ENCODE results near the gene KIF14. TPM values are rescaled to one million over a fixed set of nuclear protein-coding genes. Genes with fewer than 3 reads are reported as not detected.

KIF14 gene, protein sequence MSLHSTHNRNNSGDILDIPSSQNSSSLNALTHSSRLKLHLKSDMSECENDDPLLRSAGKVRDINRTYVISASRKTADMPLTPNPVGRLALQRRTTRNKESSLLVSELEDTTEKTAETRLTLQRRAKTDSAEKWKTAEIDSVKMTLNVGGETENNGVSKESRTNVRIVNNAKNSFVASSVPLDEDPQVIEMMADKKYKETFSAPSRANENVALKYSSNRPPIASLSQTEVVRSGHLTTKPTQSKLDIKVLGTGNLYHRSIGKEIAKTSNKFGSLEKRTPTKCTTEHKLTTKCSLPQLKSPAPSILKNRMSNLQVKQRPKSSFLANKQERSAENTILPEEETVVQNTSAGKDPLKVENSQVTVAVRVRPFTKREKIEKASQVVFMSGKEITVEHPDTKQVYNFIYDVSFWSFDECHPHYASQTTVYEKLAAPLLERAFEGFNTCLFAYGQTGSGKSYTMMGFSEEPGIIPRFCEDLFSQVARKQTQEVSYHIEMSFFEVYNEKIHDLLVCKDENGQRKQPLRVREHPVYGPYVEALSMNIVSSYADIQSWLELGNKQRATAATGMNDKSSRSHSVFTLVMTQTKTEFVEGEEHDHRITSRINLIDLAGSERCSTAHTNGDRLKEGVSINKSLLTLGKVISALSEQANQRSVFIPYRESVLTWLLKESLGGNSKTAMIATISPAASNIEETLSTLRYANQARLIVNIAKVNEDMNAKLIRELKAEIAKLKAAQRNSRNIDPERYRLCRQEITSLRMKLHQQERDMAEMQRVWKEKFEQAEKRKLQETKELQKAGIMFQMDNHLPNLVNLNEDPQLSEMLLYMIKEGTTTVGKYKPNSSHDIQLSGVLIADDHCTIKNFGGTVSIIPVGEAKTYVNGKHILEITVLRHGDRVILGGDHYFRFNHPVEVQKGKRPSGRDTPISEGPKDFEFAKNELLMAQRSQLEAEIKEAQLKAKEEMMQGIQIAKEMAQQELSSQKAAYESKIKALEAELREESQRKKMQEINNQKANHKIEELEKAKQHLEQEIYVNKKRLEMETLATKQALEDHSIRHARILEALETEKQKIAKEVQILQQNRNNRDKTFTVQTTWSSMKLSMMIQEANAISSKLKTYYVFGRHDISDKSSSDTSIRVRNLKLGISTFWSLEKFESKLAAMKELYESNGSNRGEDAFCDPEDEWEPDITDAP (N-terminal part only)
- 0.03 TPM for total RNA-seq
- long read RNA-seq, result 0 reads

DNA sequence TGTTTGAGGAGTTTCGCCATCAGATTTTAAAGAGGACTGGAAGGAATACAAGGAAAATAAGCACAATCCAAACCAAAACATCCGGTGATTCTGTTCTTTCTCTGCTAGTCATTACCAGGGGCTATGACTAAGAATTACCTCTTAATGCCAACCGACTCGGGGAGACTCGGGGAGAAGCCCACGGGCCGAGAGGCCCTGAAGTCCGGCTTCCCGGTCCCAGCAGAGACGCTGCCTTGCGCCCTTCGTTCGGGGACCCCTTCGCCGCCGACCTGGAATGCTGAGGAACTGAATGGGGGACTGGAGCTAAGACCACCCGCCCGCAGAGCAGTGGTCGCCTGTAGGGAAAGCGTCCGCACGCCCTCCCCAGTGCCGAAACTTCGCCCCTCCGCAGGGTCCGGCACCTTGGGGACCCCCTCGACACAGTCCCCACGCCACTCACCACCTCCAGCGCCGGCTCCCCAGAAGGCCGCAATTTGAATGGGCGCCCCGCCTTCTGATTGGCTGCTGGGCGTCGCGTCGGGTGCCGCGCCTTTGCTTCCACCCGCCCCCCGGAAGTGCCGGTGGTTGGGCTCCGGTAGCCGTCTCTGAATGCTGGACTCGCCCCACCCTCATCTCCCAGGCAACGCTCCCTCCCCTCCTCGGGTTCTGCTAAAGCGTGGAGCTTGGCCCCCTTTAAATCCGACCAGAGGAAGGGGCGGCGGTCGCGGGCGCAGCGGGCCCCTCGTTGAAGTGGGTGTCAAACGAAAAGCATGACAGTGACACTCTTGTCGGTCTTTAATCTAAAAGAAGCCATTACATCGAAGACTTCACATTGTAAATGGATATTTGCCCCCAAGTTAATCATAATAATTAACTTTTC lies at the start of gene KIF14:
TSS of gene KIF14 (minus strand) at position 479 of the 859 bp plus-strand sequence. CDS start 2,028 bp downstream, outside the sequence.
- DNase-seq (ENCODE audit: low spot score), result peak; percentile 97

DNA sequence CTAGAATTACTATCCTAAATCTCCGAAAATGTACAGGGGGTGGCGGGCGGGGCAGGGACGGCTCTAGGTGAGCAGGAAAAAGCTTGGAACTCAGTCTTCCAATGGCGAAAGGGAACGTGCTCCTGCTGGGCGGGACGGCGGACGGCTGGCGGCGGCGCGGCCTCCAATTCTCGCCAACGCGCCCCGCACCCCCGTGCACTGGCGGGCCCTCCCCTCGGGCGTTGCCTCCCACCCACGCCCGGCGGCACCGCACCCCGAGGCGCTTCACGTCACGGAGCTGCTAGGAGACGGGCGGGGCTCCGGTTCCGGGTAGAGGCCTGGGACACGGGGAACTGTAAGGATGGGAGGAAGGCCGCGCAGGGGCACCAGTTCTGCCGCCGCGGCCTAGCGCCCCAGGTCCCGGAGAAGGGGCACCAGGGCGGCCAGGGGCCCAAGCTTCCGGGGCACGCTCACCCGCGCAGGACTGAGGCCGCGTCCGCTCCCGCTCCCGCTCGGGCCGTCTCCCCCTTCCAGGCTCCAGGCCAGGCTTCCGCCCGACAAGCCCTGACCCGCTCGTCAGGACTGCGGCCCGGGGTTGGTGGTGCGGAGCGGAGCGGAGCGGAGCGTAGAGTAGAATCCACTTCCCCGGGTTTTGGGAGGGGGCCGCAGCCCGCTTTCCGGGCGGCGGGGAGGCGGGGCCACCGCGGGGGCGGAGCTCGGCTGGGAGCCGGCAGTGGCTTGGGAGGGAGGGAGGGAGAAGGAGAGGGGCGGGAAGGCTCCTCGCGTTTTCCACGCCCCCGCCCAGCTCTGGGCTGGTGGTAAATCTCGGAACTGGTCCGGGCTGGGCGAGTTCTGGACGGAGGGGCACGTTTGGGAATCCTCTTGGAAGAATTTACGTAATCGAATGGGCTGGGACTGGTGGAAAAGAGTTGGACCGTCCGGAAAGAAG lies 49.0 kb upstream of the KIF14 start, which contains the start of gene DDX59:
TSS of gene DDX59 (minus strand) at position 594 of the 928 bp plus-strand sequence. CDS start 3,167 bp downstream, outside the sequence.
- DNase-seq (ENCODE audit: low spot score), result peak; percentile 98

DNA sequence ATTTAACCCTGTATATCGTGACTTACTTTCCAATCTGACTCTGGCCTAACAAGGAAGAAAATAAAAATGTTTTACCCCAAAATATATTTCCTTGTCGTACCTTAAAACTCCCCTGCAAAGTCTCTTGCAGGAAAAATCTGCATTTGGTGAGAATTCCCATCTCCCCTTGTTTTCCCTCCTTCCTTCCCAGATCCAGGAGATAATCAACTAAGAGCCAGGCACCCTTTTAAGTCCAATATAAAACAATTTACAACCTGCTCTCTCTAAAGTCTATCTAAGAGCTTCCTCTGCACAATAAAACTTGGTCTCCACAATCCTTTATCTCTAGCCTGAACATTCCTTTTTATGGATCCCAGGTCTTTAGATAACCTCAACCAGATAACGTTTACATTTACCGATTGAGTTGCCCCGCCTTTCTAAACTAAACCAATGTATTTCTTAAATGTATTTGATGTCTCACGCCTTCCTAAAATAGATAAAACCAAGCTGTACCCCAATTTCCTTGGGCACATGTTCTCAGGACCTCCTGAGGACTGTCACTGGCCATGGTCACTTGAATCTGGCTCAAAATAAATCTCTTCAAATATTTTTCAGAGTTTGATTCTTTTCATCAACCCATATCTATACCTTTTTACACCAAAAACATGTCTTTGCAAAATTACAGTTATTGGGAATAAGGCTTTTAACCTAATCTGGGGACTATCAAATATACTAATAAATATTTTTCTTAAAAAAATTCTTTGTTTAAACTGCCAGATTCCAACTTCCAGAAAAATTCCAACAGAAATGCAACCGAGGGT lies 48.2 kb upstream of the KIF14 start:
- no peak for DNase-seq (ENCODE audit: low spot score)

DNA sequence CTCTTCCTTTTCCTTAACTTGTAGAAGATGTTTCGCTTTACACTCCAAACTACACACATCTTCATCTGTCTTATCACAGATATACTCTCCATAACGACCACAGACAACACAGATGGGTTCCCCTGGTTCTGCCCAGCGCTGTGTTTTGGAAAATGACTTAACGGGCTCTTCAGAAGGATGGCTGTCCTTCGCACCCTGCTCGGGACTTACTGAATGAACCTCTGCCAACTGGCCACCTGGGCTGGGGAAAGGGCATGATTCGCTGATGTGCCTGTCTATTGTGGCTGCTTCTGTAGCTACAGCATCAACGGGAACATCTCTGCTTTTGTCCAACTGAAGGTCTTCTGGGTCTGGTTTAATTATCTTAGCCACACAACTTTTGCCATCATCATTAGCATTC lies 45.8 kb upstream of the KIF14 start:
- DNase-seq (ENCODE audit: low spot score), result no peak

DNA sequence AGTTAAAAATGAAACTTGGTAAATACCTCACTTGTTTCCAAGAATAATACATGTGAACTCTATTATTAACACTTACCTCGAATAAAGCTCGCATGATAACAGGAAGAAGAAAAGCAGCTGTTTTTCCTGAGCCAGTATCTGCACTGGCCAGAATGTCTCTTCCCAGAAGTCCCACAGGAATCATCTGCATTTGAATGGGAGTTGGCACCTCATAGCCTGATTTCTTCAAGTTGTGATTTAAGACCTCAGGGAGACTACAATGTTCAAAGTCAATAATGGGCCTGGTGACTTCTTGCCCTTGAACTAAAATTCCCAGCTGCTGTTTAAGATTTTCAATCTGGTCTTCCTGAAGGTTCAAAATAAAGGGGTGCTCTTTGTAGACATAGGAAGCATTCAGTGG lies 45.3 kb upstream of the KIF14 start:
- DNase-seq (ENCODE audit: low spot score), result no peak

DNA sequence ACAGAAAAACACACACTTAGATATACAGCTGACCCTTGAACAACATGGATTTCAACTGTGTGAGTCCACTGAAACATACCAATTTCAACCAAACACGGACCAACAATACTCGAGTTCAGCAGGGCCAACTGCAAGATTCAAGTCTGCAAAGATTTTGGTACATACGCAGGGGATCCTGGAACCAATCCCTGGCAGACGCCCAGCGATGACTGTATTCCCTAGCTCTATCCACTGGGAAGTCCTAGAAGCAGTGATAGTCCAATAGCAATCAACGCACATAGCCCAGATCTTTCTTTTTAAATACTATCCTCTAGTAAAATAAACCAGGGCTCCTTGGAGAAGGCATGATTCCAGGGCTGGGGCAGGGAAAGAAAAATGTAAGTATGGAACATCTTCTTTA lies 40.2 kb upstream of the KIF14 start:
- no peak for DNase-seq (ENCODE audit: low spot score)

DNA sequence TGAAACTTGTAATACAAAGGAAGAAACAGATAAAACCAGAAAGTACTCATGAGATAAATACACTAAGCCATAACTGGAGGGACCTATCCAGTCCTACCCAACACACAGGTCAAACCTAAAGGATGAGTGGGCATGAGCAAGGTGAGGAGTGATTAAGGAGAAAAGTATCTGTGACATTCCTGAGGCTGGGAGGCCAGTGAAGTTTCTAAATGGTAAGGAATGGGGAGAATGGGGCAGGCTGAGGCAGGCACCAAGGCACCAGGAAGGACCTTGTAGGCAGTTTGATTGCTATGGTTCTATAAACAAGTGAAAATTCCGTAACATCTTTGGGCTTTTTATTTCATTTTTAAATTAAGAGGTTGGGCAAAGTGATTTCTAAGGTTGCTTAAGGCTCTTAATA lies 38.7 kb upstream of the KIF14 start:
- DNase-seq (ENCODE audit: low spot score), result no peak

DNA sequence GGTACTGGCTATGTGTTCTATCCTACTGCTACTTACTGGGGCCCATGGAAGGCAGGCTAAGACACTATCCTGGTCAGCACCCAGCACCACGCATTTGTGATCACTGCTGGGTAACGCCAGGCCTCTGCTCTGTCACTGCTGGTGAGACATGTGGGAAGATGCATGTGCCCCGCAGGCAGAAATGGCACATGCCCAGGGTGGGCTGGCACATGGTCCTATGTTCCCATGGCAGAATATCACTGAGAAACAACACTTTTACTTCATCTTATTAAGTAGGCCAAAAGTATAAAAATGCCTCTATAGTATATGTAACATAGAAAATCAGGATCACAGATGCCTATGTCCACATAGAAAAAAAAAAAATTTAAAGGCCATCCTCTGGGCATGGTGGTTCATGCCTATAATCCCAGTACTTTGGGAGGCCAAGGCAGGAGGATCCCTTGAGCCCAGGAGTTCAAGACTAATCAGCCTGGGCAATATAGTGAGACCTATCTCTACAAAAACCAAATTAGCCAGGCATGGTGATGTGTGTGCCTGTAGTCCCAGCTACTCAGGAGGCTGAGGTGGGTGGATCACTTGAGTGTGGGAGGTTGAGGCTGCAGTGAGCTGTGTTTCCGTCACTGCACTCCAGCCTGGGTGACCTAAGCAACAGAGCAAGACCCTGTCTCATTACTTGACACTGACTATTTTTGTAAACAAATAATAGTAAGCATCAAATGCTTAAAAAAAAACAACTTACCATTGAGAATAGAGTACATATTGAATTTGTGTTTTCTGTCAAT lies 37.7 kb upstream of the KIF14 start:
- no peak for DNase-seq (ENCODE audit: low spot score)

DNA sequence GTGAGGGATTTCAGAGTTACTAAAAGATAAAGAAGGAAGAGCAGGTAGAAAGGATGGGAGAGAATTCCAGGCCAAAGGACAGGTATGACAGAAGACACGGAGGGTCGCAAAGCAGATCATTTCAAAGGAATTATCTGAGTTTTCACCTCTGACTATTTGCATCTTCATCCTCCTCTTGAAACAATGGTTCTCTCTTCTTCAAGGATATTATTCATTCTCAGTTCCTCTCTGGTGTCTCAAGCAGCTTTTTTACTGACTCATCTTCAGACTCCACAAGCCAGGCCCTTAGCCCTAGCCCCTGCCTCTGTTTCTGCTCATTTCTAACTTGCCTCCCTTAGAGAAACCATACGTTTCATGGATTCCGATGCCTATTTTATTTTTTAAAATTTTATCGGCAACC lies 34.1 kb upstream of the KIF14 start:
- no peak for DNase-seq (ENCODE audit: low spot score)

DNA sequence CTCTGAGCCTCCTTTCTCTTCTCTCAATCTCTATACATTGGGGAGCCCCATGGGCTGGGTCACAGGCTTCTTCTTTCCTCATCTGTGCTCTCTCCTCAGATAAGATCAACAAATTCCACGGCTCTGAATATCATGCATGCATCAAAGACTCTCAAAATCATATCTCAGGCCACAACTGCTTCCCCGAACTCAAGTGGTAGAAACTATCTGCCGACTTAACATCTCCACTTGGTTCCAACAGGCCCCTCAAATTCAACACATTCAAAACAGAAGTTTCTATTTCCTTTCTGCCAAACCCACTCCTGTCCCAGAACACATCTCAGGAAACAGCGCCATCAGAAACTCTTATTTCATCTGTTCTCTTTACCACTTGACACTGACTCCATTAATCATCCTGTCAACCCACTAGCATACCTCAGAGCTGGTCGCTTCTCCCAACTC lies 32.5 kb upstream of the KIF14 start:
- no peak for DNase-seq (ENCODE audit: low spot score)

DNA sequence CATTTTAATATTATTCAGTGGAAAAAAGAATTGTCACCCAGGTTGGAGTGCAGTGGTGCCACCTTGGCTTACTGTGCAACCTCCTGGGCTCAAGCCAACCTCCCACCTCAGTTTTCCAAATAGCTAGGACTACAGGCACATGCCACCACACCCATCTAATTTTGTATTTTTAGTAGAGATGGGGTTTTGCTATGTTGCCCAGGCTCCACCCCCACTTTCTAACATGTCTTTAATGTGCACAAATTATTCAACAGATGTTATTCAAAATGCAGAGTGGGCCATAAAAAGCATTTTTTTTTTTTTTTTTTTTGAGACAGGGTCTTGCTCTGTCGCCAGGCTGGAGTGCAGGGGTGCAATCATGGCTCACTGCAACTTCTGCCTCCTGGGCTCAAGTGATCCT lies 31.8 kb upstream of the KIF14 start:
- no peak for DNase-seq (ENCODE audit: low spot score)

DNA sequence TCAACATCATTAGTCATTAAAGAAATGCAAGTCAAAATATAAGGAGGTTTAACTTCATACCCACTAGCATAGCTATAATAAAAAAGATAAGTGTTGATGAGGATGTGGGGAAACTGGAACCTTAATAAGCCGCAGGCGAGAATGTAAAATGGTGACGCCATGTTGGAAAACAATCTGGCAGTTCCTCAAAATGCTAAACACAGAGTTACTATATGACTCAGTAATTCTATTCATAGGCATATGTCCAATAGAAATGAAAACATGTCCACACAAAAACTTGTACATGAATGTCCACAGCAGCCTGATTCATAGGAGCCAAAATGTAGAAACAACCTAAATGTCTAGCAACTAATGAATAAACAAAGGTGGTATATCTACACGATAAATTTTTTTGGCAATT lies 26.0 kb upstream of the KIF14 start:
- DNase-seq (ENCODE audit: low spot score), result no peak

DNA sequence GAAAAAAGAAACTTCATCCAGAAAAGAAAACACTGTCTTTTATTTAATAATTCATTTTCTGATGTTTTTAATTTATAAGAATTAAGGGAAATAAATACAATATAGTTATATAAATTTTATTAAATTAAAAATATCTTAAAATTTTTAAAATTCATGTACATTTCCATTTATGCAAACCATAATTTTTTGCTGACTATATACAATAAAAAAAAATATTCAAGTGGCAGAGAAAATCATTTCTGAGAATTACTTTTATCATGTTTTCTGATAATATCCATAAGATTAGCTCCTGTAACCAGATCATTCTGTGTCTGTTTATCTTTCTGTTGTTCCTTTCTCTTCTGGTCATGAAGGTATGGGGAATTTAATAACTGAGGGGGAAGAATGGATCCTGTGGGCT lies 23.5 kb upstream of the KIF14 start:
- DNase-seq (ENCODE audit: low spot score), result no peak

DNA sequence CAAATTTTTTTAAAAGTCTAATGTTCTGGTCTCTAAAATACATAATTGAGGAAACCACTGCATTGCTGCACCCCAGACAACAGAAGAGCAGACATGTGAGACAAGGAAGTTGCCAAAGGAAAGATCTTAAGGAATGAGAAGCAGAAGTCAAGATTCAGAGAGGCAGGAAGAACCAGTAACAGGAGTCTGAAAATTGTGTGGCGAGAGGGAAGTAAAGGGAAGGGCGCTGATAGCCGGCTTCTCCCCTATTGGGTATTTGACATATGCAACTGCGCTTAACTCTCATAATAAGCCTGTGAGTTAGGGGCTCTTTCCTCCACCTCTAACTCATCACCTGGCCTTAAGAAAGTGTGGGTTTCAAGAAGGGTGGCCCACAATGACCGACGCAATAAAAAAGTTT lies 21.9 kb upstream of the KIF14 start:
- no peak for DNase-seq (ENCODE audit: low spot score)

DNA sequence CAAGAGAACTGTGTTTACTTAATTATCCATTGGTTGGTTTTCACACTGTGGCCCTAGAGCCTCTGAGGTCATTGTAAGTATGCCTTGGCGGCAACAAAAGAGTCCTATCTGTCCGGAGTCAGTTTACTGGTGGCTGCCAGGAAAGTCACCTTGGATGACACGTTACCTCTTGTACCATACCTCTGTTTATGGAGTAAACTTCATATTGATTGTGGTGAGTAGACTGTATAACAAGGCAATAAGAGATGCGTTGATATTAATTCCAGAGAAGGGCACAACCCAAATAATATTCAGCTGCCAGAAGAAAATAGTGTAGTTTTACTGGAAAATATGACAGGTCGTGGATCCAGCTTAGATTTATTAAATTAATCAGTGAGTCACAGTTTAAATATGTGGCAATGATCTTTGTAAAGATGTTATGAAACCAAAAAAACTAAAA lies 20.4 kb upstream of the KIF14 start:
- no peak for DNase-seq (ENCODE audit: low spot score)

DNA sequence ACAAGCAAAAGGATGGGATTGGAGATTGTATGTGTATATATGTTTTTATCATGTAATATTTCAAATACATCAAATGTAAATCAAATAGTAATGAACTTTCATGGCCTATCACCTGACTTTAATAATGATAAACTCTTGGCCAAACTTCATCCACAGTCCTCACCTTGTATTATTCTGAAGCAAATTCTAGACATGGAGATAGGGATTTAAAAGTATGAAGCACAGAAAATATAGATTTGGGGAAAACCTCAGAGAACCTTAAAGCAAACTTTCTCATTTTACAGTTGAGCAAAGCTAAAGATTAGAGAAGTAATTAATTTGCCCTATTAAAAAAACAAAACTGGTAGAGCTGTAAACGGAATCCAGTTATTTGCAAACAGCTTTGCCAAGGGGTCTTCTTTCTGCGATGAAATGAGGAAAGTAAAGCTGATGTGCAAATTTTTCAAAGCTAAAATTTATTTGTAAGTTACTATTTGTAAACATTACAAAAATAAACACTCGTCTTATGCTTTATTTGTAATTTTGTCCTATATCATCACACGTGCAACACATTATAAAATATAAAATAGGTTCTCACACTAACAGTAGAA lies 19.9 kb upstream of the KIF14 start:
- no peak for DNase-seq (ENCODE audit: low spot score)

DNA sequence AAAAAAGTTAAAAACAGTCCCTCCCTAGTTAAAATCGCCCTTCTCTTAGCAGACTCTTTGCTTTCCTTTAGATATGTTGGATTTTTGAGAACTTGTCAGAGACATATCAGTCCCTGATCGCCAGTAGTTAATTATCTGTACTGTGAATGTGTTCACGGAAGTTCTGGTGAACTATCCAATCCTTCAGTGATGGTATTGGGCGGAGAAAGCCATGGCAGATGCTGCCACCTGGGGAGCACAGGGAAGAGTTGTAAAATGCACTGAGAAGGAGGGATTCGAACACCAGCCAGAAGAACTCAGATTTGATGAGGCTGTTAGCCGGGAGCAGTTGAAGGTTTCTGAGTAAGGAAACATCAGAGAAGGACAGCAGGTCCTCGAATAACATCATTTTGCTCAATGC lies 17.5 kb upstream of the KIF14 start:
- no peak for DNase-seq (ENCODE audit: low spot score)

All from mesenteric fat pad (tissue), 1 donor.